ENCODE measurements around the gene EIF4B.

Gene EIF4B

DNA sequence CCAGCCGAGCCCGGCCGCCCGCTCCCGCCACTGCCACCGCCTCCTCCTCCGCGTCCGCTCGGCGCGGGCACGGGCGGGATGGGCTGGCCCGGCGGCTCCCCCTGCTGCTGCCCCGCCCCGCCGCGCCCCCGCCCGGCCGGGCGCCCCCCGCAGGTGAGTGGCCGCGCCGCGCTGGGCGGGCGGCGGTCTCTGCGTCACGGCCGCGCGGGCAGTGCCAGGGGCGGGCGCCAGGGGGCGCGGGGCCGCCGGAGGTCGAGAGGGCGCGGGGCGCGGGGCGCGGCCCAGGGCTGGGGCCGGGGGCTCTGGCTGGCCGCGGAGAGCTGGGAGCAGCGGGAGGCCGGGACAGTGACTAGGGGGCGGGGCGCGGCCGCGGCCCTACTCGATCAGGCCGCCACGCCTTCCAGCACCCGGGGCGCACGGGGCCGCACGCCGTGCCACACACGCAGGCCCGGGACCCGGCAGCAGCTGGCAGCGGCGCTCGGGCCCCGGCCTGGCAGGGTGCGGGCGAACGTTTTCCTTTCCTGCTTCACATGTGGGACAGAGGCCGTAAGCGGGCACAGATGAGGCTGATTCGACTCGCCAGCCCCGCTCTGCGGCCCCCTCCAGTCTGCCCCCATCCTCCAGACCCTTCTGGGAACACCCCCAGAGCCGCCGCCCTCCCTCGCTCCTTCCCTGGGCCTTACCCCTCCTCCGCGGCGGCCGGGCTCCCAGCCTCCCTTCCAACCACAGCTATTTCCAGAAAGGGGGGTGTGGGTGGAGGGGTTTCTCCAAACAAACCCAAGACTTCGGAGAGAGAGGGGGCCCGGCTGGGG is 41.2 kb downstream of the EIF4B start:
- peak; percentile 77 for DNase-seq

- DNase-seq: no peak
These were observed 42.0 kb downstream of the EIF4B start for GRCh38 chr12:53048033-53048779.

GRCh38 chr12:53048780-53049401 is 42.6 kb downstream of the EIF4B start:
- DNase-seq: no peak

- no peak for DNase-seq
These were observed 43.5 kb downstream of the EIF4B start, which contains the start of gene TNS2 for GRCh38 chr12:53049571-53050318. Gene TNS2, plus strand, starts transcription at chr12:53050065. Its CDS starts 121 bp downstream, at chr12:53050186.

DNA sequence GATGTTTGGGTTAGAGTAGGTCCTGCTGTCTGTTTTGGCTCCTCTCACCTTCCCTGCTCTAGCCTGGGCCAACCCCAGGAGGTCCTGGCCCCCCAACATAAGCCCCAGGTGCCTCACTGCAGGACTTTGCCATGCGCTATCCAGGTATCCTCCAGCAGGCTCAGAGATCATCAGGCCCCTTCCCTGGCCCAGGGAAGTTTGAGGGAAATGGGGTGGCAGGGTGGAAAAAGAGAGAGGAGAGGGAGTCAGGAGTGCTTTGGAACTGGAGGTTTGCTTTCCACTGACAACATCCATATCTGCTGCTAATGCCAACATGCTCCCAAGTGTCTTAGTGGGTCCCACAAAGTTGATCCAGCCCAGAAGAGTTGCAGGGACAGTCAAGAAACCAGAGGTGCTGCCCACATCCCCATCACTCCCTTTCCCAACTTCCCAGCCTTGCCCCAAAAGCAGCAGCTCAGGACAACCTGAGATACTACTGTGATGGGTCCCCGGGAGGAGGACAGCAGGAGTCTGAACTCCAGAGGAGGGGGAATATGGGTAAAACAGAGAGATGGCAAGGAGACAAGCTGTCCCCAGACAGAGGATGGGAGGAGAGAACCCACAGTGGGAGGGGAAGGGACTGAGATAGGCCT is 44.3 kb downstream of the EIF4B start:
- no peak for DNase-seq

DNA sequence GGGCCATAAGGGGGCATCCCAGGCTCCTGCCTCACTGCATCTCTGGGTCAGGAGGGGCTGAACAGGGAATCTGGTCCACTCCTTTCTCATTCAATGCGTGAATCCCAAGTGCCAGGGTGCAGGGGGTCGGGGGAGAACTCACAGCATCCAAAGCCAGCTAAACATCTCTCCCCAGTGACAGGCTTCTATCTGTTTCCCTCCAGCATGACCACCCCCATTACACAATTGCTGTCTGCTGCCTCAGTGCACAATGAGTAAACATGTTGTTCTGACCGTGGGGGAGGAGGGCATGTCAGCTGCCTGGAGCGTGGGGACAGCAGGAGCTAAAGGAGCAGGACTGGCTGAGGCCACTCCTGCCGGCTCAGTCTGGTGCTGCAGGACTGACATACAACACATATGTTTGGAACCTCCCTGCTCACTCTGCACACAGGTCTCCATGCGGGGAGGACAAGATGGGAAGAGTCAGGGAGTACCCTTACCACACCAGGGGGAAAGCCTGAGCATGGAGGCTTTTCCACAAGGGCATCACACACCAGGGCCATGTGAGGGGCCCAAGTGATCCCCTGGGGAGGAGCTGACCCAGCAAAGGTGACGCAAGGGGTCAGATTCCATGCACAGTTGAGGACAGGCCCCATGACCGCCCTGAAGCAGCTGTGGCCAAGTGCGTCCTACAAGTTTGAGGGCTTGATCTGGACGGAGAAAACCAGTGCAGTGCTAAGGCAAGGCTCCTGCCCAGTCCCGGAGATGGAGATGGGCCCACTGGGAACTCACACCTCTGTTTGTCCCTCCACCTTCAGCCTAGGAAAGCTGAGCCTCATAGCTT is 45.0 kb downstream of the EIF4B start:
- DNase-seq: no peak

DNA sequence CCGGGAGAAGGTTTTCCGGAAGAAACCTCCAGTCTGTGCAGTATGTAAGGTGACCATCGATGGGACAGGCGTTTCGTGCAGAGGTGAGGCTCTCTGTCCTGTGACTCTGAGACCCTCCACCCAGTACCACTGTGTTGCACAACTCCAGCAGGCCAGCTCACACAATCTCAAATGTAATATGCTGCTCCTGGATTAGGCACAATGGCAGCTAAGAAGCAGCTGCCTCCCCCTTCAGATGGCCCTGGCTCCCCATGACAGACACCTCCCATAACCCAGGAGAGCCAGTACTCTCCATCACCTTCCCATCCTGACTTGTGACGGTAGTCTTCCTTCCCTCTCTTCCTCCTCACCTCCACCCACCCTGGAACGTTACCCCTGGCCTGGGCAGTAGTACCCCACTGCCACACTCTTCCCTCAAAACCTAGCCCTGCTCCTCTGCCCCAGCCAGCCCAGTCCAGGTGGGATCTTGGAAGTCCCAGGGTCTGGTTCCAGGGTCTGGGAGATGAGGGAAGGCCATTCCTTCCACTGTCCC is 45.7 kb downstream of the EIF4B start:
- DNase-seq: no peak

DNA sequence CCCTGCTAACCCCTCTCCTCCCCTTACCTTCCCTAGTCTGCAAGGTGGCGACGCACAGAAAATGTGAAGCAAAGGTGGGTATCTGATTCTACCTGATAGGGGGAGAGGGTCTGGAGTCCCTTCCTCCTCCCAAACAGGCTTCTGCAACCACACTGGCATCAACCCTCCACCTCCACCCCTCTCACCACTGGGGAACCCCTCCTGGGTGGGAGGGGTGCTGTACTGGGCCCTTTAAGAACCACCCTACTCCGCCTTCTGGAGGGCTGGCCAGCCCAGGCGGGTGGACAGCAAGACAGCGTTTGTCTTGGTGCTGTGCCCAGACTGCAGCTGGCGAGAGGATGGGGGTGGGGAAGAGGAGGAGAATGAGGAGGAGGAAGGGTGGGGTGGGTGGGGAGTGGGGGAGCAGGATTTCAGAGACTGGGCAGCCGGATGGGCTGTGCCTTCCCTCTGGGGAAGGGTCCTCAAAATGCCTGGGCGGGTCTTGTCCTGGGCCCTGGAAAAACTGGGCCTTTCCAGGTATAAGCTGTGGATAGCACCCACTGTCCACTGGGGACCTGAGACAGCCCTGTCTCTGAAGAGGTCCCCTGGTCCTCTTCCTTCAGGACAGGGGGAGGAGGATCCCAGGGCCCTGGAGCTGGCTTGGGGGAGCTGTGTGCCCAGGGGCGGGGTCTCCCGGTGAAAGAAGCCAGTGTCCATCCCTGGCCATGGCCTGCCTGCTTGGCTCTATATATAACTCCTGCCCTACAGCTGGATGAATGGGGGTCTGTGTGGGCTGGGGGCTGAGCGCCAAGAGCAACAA is 46.4 kb downstream of the EIF4B start:
- no peak for DNase-seq

- DNase-seq: peak; percentile 73
These were observed 47.2 kb downstream of the EIF4B start for GRCh38 chr12:53053218-53054111.

DNA sequence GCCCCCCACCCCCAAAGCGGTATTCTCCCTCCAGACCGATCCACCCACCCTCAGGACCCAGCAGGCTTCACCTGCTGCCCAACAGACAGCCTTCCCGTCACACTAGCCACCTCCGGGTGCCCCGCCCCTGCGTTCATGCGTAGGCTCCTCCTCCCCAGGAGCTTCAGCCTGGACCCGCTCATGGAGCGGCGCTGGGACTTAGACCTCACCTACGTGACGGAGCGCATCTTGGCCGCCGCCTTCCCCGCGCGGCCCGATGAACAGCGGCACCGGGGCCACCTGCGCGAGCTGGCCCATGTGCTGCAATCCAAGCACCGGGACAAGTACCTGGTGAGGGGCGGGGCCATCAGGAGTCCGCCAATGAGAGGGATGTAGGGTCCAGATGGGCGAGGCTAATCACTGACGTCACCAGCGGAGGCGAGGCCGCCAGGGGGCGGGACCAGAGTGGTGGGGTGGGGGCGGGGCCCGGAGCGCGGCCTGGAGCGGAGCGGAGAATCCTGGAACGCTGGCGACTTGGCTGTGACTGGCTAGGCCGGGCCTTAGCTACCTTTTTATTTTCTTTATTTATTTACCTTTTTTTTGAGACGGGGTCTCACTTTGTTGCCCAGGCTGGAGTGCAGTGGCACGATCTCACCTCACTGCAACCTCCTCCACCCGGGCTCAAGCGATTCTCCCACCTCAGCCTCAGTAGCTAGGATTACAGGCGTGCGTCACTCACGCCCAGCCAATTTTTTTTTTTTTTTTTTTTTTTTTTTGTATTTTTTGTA is 48.0 kb downstream of the EIF4B start:
- DNase-seq: peak; percentile 96

DNA sequence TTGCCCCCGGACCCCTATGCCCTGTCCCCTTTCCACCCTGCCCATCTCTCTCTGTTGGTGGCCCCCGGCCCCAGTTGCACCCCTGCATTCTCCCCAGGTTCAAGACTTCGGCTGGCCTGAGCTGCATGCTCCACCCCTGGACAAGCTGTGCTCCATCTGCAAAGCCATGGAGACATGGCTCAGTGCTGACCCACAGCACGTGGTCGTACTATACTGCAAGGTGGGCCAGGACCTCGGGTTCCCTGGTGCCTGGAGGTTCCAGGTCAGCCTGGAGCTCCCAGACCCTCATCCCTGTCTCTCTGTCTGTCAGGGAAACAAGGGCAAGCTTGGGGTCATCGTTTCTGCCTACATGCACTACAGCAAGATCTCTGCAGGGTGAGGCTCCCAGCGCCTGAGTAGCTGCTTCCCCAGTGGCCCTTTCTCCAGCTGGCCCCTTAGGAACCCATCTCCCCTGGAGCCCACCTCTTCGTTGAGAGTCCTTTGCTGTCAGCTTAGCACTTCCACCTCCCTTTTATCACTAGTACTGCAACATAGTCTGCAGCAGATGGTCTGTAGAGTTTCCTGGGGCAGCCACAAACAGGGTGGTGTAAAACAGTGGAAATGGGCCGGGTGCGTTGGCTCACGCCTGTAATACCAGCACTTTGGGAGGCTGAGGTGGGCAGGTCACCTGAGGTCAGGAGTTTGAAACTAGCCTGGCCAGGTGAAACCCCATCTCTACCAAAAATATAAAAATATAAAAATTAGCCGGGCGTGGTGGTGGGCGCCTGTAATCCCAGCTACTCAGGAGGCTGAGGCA is 49.4 kb downstream of the EIF4B start:
- no peak for DNase-seq

DNA sequence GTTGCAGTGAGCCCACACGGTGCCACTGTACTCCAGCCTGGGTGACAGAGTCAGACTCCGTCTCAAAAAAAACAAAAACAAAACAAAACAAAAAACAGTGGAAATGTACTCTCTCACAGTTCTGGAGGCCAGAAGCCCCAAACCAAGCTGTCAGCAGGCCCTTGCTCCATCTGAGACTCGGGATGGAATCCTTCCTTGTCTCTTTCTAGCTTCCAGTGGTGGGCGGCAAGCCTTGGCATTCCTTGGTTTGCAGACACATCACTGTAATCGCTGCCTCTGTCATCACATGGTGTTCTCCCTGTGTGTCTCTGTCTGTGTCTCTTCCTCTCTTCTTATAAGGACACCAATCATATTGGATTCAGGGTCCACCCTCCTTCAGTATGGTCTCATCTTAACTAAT is 50.0 kb downstream of the EIF4B start:
- no peak for DNase-seq

DNA sequence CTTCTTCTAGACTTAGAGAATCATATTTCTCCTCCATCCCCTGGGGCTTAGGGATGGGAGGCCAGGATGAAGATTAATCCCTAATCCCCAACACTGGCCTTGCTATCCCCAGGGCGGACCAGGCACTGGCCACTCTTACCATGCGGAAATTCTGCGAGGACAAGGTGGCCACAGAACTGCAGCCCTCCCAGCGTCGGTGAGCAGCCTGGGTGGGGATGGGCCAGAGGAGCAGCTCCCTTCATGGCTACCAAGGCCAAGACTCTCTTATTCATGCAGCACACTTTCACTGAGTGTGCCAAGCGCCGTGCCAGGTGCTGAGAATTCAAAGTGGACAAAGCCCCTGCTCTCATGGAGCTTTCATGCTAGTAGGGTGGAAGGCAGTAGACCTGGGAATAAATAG is 50.6 kb downstream of the EIF4B start:
- no peak for DNase-seq

DNA sequence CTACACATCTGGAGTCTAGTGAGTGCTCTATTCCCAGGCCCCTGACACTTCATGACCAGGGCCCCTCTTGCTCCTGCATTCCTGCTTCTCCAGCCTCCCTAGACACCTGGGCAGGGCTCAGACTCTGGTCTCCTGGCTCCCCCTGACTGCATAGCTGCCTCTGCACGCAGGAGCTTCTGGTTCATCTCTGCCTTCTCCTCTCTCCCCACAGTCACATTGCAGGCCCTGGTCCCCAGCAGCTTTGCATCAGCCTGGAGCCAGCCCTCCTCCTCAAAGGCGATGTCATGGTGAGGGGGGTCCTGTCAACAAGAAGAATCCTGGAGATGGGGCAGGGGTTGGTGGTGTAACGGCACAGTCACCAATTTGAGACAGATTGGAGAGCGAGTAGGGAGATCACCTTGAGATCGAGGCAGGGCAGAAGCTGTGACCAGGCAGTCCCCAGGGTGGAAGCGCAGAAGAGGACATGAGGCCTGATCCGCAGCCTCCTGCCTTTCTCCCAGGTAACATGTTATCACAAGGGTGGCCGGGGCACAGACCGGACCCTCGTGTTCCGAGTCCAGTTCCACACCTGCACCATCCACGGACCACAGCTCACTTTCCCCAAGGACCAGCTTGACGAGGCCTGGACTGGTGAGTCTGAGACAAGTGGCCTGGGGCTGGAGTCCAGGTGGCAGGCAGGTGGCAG is 51.7 kb downstream of the EIF4B start:
- no peak for DNase-seq

- DNase-seq: no peak
These were observed 52.6 kb downstream of the EIF4B start for GRCh38 chr12:53058674-53059433.

DNA sequence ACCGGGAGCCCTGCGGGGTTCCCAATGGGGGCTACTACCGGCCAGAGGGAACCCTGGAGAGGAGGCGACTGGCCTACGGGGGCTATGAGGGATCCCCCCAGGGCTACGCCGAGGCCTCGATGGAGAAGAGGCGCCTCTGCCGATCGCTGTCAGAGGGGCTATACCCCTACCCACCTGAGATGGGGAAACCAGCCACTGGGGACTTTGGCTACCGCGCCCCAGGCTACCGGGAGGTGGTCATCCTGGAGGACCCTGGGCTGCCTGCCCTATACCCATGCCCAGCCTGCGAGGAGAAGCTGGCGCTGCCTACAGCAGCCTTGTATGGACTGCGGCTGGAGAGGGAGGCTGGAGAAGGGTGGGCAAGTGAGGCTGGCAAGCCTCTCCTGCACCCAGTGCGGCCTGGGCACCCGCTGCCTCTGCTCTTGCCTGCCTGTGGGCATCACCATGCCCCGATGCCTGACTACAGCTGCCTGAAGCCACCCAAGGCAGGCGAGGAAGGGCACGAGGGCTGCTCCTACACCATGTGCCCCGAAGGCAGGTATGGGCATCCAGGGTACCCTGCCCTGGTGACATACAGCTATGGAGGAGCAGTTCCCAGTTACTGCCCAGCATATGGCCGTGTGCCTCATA is 53.3 kb downstream of the EIF4B start:
- no peak for DNase-seq
